Fibroblast of lung (primary cell): Measurements from ENCODE around the gene SEC24B.

ENCODE experiments used
- EZH2 ChIP-seq: IDR thresholded peaks from 2 replicates; pipeline ENCODE4 v1.5.1; 2012; ENCODE audit warnings: low read length, control low read depth, mild to moderate bottlenecking; ENCODE audit errors: missing control alignments
- TF ChIP-seq, protein P1 (sequence below), 2 donors: IDR thresholded peaks in 1 of 2; conservative IDR thresholded peaks in 1 of 2; 1 replicate in 1 of 2; 2 replicates in 1 of 2; pipeline ENCODE4 v1.5.1; 2011 to 2012; ENCODE audit warnings: low read length in 2 of 2, control low read depth in 1 of 2, inconsistent platforms in 1 of 2, low read depth in 1 of 2, mild to moderate bottlenecking in 1 of 2

DNA sequence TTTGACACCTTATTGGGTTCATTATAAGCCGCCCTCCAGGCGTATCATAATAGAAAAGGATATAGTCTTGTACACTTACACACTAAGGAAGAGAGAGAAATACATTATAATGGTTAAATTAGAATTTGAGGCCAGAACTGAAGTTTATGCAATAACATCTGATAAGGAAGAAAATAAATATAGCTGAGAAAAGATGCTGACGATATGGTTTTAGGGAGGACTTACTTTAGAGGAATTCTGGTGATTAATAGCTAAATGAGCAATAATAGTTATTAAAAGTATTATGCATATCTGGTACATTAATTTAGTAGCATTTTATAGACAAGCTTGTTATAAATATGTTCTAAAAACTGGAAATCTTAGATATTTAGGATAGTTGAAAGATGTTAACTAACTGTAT lies 138.5 kb downstream of the SEC24B start:
- TF ChIP-seq, protein P1, sequence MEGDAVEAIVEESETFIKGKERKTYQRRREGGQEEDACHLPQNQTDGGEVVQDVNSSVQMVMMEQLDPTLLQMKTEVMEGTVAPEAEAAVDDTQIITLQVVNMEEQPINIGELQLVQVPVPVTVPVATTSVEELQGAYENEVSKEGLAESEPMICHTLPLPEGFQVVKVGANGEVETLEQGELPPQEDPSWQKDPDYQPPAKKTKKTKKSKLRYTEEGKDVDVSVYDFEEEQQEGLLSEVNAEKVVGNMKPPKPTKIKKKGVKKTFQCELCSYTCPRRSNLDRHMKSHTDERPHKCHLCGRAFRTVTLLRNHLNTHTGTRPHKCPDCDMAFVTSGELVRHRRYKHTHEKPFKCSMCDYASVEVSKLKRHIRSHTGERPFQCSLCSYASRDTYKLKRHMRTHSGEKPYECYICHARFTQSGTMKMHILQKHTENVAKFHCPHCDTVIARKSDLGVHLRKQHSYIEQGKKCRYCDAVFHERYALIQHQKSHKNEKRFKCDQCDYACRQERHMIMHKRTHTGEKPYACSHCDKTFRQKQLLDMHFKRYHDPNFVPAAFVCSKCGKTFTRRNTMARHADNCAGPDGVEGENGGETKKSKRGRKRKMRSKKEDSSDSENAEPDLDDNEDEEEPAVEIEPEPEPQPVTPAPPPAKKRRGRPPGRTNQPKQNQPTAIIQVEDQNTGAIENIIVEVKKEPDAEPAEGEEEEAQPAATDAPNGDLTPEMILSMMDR (conservative IDR thresholded peaks at IDR 0.05 in 1 of 2, IDR thresholded peaks at IDR 0.05 in 1 of 2; ENCODE audit: low read depth in 1 of 2, low read length in 2 of 2), result no peak
- no peak for TF ChIP-seq EZH2
